Sigmoid colon (tissue), 7 donors: ENCODE results near the gene ZNF891. TPM values are rescaled to one million over a fixed set of nuclear protein-coding genes. Genes with fewer than 3 reads are reported as not detected.

Experiments used
- DNase-seq: peaks from one replicate; pipeline ENCODE4 v3.0.0-alpha.2; 2019
- H3K27ac ChIP-seq, 4 donors: fragments of 200-600 bp; sonication (generic); one replicate each; pipeline ENCODE4 v1.5.1; 2016 to 2019; ENCODE audit warnings: mild to moderate bottlenecking in 1 of 4
- H3K27me3 ChIP-seq, 3 donors: fragments of 200-600 bp; sonication (generic); one replicate each; pipeline ENCODE4 v1.5.1; 2019; ENCODE audit warnings: mild to moderate bottlenecking in 1 of 3
- H3K36me3 ChIP-seq, 4 donors: fragments of 200-600 bp; sonication (generic); one replicate each; pipeline ENCODE4 v1.5.1; 2016 to 2019
- H3K4me1 ChIP-seq, 4 donors: fragments of 200-600 bp; sonication (generic); one replicate each; pipeline ENCODE4 v1.5.1; 2017 to 2019
- H3K4me3 ChIP-seq, 4 donors: fragments of 200-600 bp; sonication (generic); one replicate each; pipeline ENCODE4 v1.5.1; 2017 to 2019; ENCODE audit warnings: mild to moderate bottlenecking in 2 of 4, moderate library complexity in 1 of 4
- H3K9me3 ChIP-seq, 4 donors: fragments of 200-600 bp in 3 of 4; sonication (generic) in 3 of 4; one replicate each; pipeline versions ENCODE4 v1.5.1 to v1.6.1; 2013 to 2019
- EP300 ChIP-seq, 4 donors: sonication (generic); formaldehyde crosslinking; IDR thresholded peaks; one replicate each; pipeline ENCODE4 v1.6.1; 2017; ENCODE audit warnings: antibody characterized with exemption in 4 of 4
- POLR2A ChIP-seq, 2 donors: fragments of 450-650 bp; IDR thresholded peaks; one replicate each; pipeline ENCODE4 v1.6.1; 2016; ENCODE audit warnings: antibody characterized with exemption in 2 of 2, mild to moderate bottlenecking in 2 of 2, moderate library complexity in 2 of 2
- POLR2AphosphoS5 ChIP-seq, 4 donors: sonication (generic); formaldehyde crosslinking; IDR thresholded peaks; one replicate each; pipeline ENCODE4 v1.6.1; 2017; ENCODE audit warnings: antibody characterized with exemption in 4 of 4
- WGBS, 2 donors: extraction: QIAGEN DNeasy Blood & Tissue Kit; methylation state at CpG; one replicate each; pipeline ENCODE4 v1.1.7; 2013; 5-methylcytosine and 5-hydroxymethylcytosine counted together
- intact Hi-C: fragments of 100-400 bp; cut with DNase I; formaldehyde crosslinking; loops from one replicate; pipeline ENCODE4 v1.15.1; 2023
- polyA plus RNA-seq, 3 donors: library from polyadenylated mRNA; stranded (reverse); fragments of 200-250 nt; gene quantifications; one replicate each; pipeline ENCODE4 v1.2.3, GENCODE V29; 2013
- total RNA-seq, 4 donors: library from RNA; depleted of rRNA; stranded (reverse); fragments of >200 nt; gene quantifications; one replicate each; pipeline ENCODE4 v1.1.0, GENCODE V29; 2016
- TF ChIP-seq, protein P1 (sequence below), 4 experiments: fragments of 450-650 bp in 3 of 4; fragments of 200-600 bp in 1 of 4; IDR thresholded peaks; one replicate each; pipeline ENCODE4 v1.5.1; 2016 to 2019; ENCODE audit warnings: antibody characterized with exemption in 4 of 4, mild to moderate bottlenecking in 3 of 4, moderate library complexity in 2 of 4
- donor health status: healthy with polysubstance abuse.
- donor health status: Bipolar disorder and iron deficiency.
- donor health status: healthy.

ZNF891 gene
- total and polyA plus RNA-seq, 7 donors = under 0.01 to 6.1 (median 3.1) TPM

DNA sequence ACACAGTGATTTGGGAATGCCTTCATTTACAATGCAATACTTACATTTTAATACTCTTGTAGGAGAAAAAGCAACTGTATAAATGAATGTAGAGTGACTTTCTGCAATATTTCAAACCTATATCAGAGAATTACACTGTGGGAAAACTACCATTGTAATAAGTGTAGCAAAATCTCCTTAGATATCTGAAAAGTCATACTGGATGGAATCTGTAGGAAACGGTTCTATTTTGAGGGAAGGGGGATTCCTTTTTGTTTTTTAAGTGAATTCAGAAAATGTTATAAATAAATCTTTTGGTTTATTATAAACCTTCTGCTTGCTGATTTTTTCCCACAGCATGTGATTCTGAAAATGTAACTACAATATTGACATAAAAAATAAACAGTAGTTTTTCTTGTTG lies 23.0 kb downstream of the ZNF891 start:
- 94 to 98% methylated on average over 1 of the region's 1 CpG for WGBS, 2 donors

DNA sequence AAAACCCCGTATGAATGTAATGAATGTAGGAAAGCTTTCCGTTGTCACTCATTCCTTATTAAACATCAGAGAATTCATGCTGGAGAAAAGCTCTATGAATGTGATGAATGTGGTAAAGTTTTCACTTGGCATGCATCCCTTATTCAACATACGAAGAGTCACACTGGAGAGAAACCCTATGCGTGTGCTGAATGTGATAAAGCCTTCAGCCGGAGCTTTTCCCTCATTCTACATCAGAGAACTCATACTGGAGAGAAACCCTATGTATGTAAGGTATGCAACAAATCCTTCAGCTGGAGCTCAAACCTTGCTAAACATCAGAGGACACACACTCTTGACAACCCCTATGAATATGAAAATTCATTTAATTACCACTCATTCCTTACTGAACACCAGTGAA lies 23.8 kb downstream of the ZNF891 start:
- Histone ChIP-seq H3K27ac (no peak overlapping the region), H3K9me3 (peaks cover 52 to 99% (median 85%) of the 10 kb centered on the region in 4 donors), H3K27me3 (no peaks in the 10 kb centered on the region), H3K4me3 (no peak overlapping the region), H3K36me3 (peaks cover 24 to 93% (median 56%) of the 10 kb centered on the region in 4 donors), H3K4me1 (no peaks in the 10 kb centered on the region)
- DNase-seq = no peak
- TF ChIP-seq POLR2A (IDR thresholded peaks at IDR 0.05) (no peak), EP300 (IDR thresholded peaks at IDR 0.05) (no peak), POLR2AphosphoS5 (IDR thresholded peaks at IDR 0.05) (no peak)
- TF ChIP-seq, protein P1, sequence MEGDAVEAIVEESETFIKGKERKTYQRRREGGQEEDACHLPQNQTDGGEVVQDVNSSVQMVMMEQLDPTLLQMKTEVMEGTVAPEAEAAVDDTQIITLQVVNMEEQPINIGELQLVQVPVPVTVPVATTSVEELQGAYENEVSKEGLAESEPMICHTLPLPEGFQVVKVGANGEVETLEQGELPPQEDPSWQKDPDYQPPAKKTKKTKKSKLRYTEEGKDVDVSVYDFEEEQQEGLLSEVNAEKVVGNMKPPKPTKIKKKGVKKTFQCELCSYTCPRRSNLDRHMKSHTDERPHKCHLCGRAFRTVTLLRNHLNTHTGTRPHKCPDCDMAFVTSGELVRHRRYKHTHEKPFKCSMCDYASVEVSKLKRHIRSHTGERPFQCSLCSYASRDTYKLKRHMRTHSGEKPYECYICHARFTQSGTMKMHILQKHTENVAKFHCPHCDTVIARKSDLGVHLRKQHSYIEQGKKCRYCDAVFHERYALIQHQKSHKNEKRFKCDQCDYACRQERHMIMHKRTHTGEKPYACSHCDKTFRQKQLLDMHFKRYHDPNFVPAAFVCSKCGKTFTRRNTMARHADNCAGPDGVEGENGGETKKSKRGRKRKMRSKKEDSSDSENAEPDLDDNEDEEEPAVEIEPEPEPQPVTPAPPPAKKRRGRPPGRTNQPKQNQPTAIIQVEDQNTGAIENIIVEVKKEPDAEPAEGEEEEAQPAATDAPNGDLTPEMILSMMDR (IDR thresholded peaks at IDR 0.05) = no peak
- WGBS, 2 donors = 97 to 98% methylated on average over 5 of the region's 5 CpGs
- intact Hi-C loops = no loop called here

More for the DNA sequence above, 23.0 kb downstream of the ZNF891 start:
- Histone ChIP-seq H3K36me3 (peaks cover 20 to 84% (median 48%) of the 10 kb centered on the region in 4 donors), H3K4me1 (no peaks in the 10 kb centered on the region), H3K27me3 (no peaks in the 10 kb centered on the region), H3K4me3 (no peak overlapping the region), H3K27ac (no peak overlapping the region), H3K9me3 (peaks cover 55 to 96% (median 79%) of the 10 kb centered on the region in 4 donors)
- TF ChIP-seq EP300 (IDR thresholded peaks at IDR 0.05) = no peak
- TF ChIP-seq, protein P1 (IDR thresholded peaks at IDR 0.05) = no peak
- TF ChIP-seq POLR2A (IDR thresholded peaks at IDR 0.05) = no peak
- TF ChIP-seq POLR2AphosphoS5 (IDR thresholded peaks at IDR 0.05) = no peak
- intact Hi-C loops = no loop called here
- DNase-seq = no peak

DNA sequence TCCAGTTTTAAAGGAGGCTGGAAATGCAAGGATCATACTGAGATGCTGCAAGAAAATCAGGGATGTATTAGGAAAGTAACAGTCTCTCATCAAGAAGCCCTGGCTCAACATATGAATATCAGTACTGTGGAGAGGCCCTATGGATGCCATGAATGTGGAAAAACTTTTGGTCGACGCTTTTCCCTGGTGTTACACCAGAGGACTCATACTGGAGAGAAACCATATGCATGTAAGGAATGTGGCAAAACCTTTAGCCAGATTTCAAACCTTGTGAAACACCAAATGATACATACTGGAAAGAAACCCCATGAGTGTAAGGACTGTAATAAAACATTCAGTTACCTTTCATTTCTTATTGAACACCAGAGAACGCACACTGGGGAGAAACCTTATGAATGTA lies 24.5 kb downstream of the ZNF891 start:
- intact Hi-C loops = no loop called here
- no peaks in the 10 kb centered on the region for H3K4me1 ChIP-seq
- 98 to 99% methylated on average over 3 of the region's 3 CpGs for WGBS, 2 donors
- TF ChIP-seq EP300 (IDR thresholded peaks at IDR 0.05) (no peak), POLR2AphosphoS5 (IDR thresholded peaks at IDR 0.05) (no peak), POLR2A (IDR thresholded peaks at IDR 0.05) (no peak)
- TF ChIP-seq, protein P1 (IDR thresholded peaks at IDR 0.05) = no peak
- no peaks in the 10 kb centered on the region for H3K27me3 ChIP-seq
- H3K36me3 ChIP-seq = peaks cover 30 to 98% (median 63%) of the 10 kb centered on the region in 4 donors
- no peak overlapping the region for H3K27ac ChIP-seq
- no peak for DNase-seq
- peaks cover 50 to 100% (median 86%) of the 10 kb centered on the region in 4 donors for H3K9me3 ChIP-seq
- no peak overlapping the region for H3K4me3 ChIP-seq

DNA sequence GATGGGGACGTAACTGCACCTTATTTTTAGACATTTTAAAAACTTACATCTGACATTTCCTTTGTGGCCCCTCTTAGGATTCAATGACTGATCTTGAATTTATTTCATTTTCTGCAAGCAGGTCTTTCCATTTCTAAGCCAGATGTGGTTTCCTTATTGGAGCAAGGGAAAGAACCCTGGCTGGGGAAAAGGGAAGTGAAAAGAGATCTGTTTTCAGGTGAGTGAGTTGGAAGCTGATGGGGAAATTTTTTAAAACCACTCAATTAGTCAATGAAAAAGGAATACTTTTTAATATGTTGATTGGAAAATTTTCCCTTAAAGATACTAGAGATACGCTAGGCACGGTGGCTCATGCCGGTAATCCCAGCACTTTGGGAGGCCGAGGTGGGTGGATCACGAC lies 46.7 kb downstream of the ZNF891 start:
- intact Hi-C loops = loop anchor here (5.0 kb wide), 1 partner anchor 256 kb away; the partner anchor contains the start of gene GOLGA3
- H3K36me3 ChIP-seq = peaks cover 25 to 65% (median 58%) of the 10 kb centered on the region in 4 donors

More for the DNA sequence above, 46.7 kb downstream of the ZNF891 start:
- TF ChIP-seq, protein P1 (IDR thresholded peaks at IDR 0.05) = no peak
- TF ChIP-seq POLR2AphosphoS5 (IDR thresholded peaks at IDR 0.05) = no peak
- no peaks in the 10 kb centered on the region for H3K27me3 ChIP-seq
- peaks cover 34 to 80% (median 50%) of the 10 kb centered on the region in 4 donors for H3K9me3 ChIP-seq
- H3K4me1 ChIP-seq = peaks cover 0 to 10% (median 4%) of the 10 kb centered on the region in 4 donors
- DNase-seq = no peak
- H3K4me3 ChIP-seq = no peak overlapping the region
- H3K27ac ChIP-seq = no peak overlapping the region
- 96 to 98% methylated on average over 6 of the region's 6 CpGs for WGBS, 2 donors
